DOHH2 (cell line): ENCODE data around the gene FANCI.

ENCODE experiments used
- EZH2phosphoT487 ChIP-seq: fragments of 200-600 bp; sonication (generic); IDR thresholded peaks from 2 replicates; pipeline ENCODE4 v1.6.1; 2017; ENCODE audit warnings: borderline replicate concordance, mild to moderate bottlenecking, antibody characterized with exemption, low read length, moderate library complexity, mixed read lengths
- TF ChIP-seq, protein P1 (sequence below): fragments of 200-600 bp; sonication (generic); IDR thresholded peaks from one replicate; pipeline ENCODE4 v1.5.1; 2014; ENCODE audit warnings: antibody characterized with exemption, mild to moderate bottlenecking, low read depth, low read length; ENCODE audit not compliant: poor library complexity, severe bottlenecking

DNA sequence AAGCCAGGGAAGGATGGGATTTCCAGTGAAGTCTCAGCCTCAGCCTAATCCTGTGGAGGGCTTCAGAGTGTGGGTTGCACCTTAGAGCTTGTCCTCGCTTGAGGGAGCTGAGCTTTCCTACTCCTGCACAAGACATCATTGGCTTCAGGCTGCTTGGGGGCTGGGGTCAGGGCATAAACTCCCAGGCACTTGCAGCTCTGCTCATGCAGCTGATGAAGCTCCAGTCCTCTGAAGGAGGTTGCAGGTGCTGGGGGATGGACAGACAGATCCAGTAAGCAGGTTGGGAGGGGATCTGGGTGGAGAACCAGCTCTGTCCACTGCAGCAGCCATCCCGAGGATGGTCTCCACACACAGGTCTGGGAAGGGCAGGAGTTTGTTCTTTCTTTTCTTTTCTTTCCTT lies 110.2 kb downstream of the FANCI start:
- TF ChIP-seq, protein P1, sequence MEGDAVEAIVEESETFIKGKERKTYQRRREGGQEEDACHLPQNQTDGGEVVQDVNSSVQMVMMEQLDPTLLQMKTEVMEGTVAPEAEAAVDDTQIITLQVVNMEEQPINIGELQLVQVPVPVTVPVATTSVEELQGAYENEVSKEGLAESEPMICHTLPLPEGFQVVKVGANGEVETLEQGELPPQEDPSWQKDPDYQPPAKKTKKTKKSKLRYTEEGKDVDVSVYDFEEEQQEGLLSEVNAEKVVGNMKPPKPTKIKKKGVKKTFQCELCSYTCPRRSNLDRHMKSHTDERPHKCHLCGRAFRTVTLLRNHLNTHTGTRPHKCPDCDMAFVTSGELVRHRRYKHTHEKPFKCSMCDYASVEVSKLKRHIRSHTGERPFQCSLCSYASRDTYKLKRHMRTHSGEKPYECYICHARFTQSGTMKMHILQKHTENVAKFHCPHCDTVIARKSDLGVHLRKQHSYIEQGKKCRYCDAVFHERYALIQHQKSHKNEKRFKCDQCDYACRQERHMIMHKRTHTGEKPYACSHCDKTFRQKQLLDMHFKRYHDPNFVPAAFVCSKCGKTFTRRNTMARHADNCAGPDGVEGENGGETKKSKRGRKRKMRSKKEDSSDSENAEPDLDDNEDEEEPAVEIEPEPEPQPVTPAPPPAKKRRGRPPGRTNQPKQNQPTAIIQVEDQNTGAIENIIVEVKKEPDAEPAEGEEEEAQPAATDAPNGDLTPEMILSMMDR: no peak
- no peak for TF ChIP-seq EZH2phosphoT487
